GM12873 (cell line): ENCODE results near the gene ATP11A.

Source experiments
- CTCF ChIP-seq: IDR thresholded peaks from 2 replicates; pipeline ENCODE4 v1.5.1; 2012; ENCODE audit warnings: low read depth, mild to moderate bottlenecking, moderate library complexity, low read length, control low read depth; ENCODE audit not compliant: insufficient read depth; ENCODE audit errors: missing control alignments

ATP11A gene

GRCh38 chr13:112839356-112840105 lies 149.7 kb downstream of the ATP11A start:
- no peak for TF ChIP-seq CTCF

- TF ChIP-seq CTCF = no peak
Observed at GRCh38 chr13:112840472-112841302, 150.8 kb downstream of the ATP11A start.

- no peak for TF ChIP-seq CTCF
Observed at GRCh38 chr13:112842343-112842856, 152.6 kb downstream of the ATP11A start.

- no peak for TF ChIP-seq CTCF
Observed at GRCh38 chr13:112842931-112843391, 153.1 kb downstream of the ATP11A start.

GRCh38 chr13:112843392-112844111 lies 153.7 kb downstream of the ATP11A start:
- TF ChIP-seq CTCF = no peak

GRCh38 chr13:112844411-112844810 lies 154.6 kb downstream of the ATP11A start:
- no peak for TF ChIP-seq CTCF
